ENCODE measurements around the gene ZNF8. TPM values are rescaled to one million over a fixed set of nuclear protein-coding genes. Genes with fewer than 3 reads are reported as not detected.

Gene ZNF8
- total RNA-seq, 2 donors from 2014 or later, result 6.1 to 9.3 TPM

GRCh38 chr19:58351558-58351878, 72.8 kb downstream of the ZNF8 start:
- Histone ChIP-seq H3K27ac (no peak overlapping the region), H3K4me3 (no peak overlapping the region), H3K27me3 (replicated peaks; ENCODE audit: insufficient read depth) (peaks cover 3% of the 10 kb centered on the region), H3K9me3 (no peaks in the 10 kb centered on the region), H3K4me1 (replicated peaks) (no peaks in the 10 kb centered on the region), H3K36me3 (no peaks in the 10 kb centered on the region)
- WGBS, result 86% methylated on average over 9 of the region's 9 CpGs
- no peak for DNase-seq (ENCODE audit: low spot score)
- intact Hi-C loops (cut with DNase I), result no loop called here
- no peak for TF ChIP-seq POLR2AphosphoS5 (IDR thresholded peaks at IDR 0.05)
- no peak for TF ChIP-seq CTCF (IDR thresholded peaks at IDR 0.05)
- no peak for TF ChIP-seq POLR2A (IDR thresholded peaks at IDR 0.05)

- Histone ChIP-seq H3K4me1 (replicated peaks) (no peaks in the 10 kb centered on the region), H3K27me3 (replicated peaks; ENCODE audit: insufficient read depth) (peaks cover 3% of the 10 kb centered on the region), H3K4me3 (no peak overlapping the region), H3K36me3 (no peaks in the 10 kb centered on the region), H3K27ac (no peak overlapping the region), H3K9me3 (no peaks in the 10 kb centered on the region)
- DNase-seq (ENCODE audit: low spot score), result no peak
- 84% methylated on average over 23 of the region's 23 CpGs for WGBS
- TF ChIP-seq POLR2A (IDR thresholded peaks at IDR 0.05) (no peak), CTCF (IDR thresholded peaks at IDR 0.05) (no peak), POLR2AphosphoS5 (IDR thresholded peaks at IDR 0.05) (no peak)
- intact Hi-C loops (cut with DNase I), result no loop called here
These were observed 73.4 kb downstream of the ZNF8 start for GRCh38 chr19:58351990-58352755.

Small RNA genes lying within 50 kb of the gene (microRNA-seq; reads per million reads assigned to microRNA genes)
- 0.34 reads per million for gene MIR6806

Small RNA genes lying within 50 kb of the gene (small RNA-seq; reads per million reads assigned to genes)
- 0 to 0.10 reads per million in 2 donors for gene MIR6806

Other genes starting within 250 kb of the ZNF8 start
- gene ZSCAN1, start 244.9 kb upstream of the ZNF8 start, total RNA-seq, result 1 to 10 TPM; 2.2 to 5.2 TPM
- 10 to 100 TPM; 13.4 to 19.3 TPM for gene ZNF135, start 219.7 kb upstream of the ZNF8 start, total RNA-seq
- gene ZSCAN18, start 180.7 kb upstream of the ZNF8 start, total RNA-seq, result 100 to 1,000 TPM; 108 to 146 TPM
- gene ZNF329, start 128.2 kb upstream of the ZNF8 start, total RNA-seq, result 10 to 100 TPM; 14.7 to 18.4 TPM
- 10 to 100 TPM; 34.5 to 34.7 TPM for gene ZNF274, start 95.9 kb upstream of the ZNF8 start, total RNA-seq
- 10 to 100 TPM; 56.9 to 87.4 TPM for gene ZNF544, start 50.0 kb upstream of the ZNF8 start, total RNA-seq
- 10 to 100 TPM; 40.1 to 54.5 TPM for gene ERVK3-1, start 26.4 kb downstream of the ZNF8 start, total RNA-seq
- gene ZSCAN22, start 48.0 kb downstream of the ZNF8 start, total RNA-seq, result 1 to 10 TPM; 2.7 to 4.1 TPM
- 10 to 100 TPM in 1 of 2 donors, 1 to 10 TPM in 1; 5.6 to 25.6 TPM for gene A1BG, start 74.5 kb downstream of the ZNF8 start, total RNA-seq
- 10 to 100 TPM in 1 of 2 donors, 1 to 10 TPM in 1; 6.6 to 11.0 TPM for gene ZNF497, start 83.8 kb downstream of the ZNF8 start, total RNA-seq
- 10 to 100 TPM; 12.2 to 15.7 TPM for gene ZNF837, start 102.1 kb downstream of the ZNF8 start, total RNA-seq
- 1,000 to 10,000 TPM; 1,184 to 2,289 TPM for gene RPS5, start 108.3 kb downstream of the ZNF8 start, total RNA-seq
- gene RNF225, start 116.7 kb downstream of the ZNF8 start, total RNA-seq, result 1 to 10 TPM in 1 of 2 donors, under 1 TPM in 1; 0.62 to 7.0 TPM
- 10 to 100 TPM; 10.8 to 19.4 TPM for gene ZNF584, start 129.7 kb downstream of the ZNF8 start, total RNA-seq
- 10 to 100 TPM in 1 of 2 donors, 1 to 10 TPM in 1; 8.1 to 12.2 TPM for gene ZNF132, start 161.2 kb downstream of the ZNF8 start, total RNA-seq
- gene ZNF324B, start 172.7 kb downstream of the ZNF8 start, total RNA-seq, result 10 to 100 TPM; 10.8 to 16.4 TPM
- gene ZNF324, start 188.1 kb downstream of the ZNF8 start, total RNA-seq, result 10 to 100 TPM; 22.9 to 27.1 TPM
- 10 to 100 TPM; 37.8 to 38.0 TPM for gene ZNF446, start 197.4 kb downstream of the ZNF8 start, total RNA-seq
- 10 to 100 TPM in 1 of 2 donors, 1 to 10 TPM in 1; 6.6 to 20.7 TPM for gene SLC27A5, start 233.0 kb downstream of the ZNF8 start, total RNA-seq
- 10 to 100 TPM; 22.0 to 24.0 TPM for gene ZBTB45, start 240.9 kb downstream of the ZNF8 start, total RNA-seq